Middle frontal gyrus (tissue), 1 donor: Measurements from ENCODE around the gene MCM9.
A peak's percentile ranks its signal among the peaks of the same experiment; 100 is the strongest.

Source experiments
- DNase-seq: peaks from one replicate; pipeline ENCODE4 v3.0.0-alpha.2; 2015; ENCODE audit warnings: low spot score; ENCODE audit errors: extremely low spot score

The MCM9 gene

GRCh38 chr6:118934461-118935330 is at the start of gene MCM9:
MCM9 (minus strand) TSS chr6:118935159; CDS start chr6:118931723, 3,436 bp downstream.
- DNase-seq, result peak; percentile 72

- DNase-seq, result no peak
Observed at GRCh38 chr6:118984342-118984741, 49.4 kb upstream of the MCM9 start.

GRCh38 chr6:118982575-118982911 is 47.6 kb upstream of the MCM9 start:
- no peak for DNase-seq

GRCh38 chr6:118981884-118982574 is 47.1 kb upstream of the MCM9 start:
- DNase-seq, result no peak

GRCh38 chr6:118980063-118980462 is 45.1 kb upstream of the MCM9 start:
- DNase-seq, result no peak

GRCh38 chr6:118974790-118975189 is 39.8 kb upstream of the MCM9 start:
- DNase-seq, result no peak

- no peak for DNase-seq
Observed at GRCh38 chr6:118971682-118972081, 36.7 kb upstream of the MCM9 start.

- no peak for DNase-seq
Observed at GRCh38 chr6:118970866-118971265, 35.9 kb upstream of the MCM9 start.

GRCh38 chr6:118968416-118968815 is 33.5 kb upstream of the MCM9 start:
- DNase-seq, result no peak

- DNase-seq, result no peak
Observed at GRCh38 chr6:118967239-118967638, 32.3 kb upstream of the MCM9 start.

GRCh38 chr6:118965843-118966370 is 30.9 kb upstream of the MCM9 start:
- DNase-seq, result no peak

- DNase-seq, result no peak
Observed at GRCh38 chr6:118965371-118965770, 30.4 kb upstream of the MCM9 start.

- no peak for DNase-seq
Observed at GRCh38 chr6:118963003-118963402, 28.0 kb upstream of the MCM9 start.

GRCh38 chr6:118959903-118960302 is 24.9 kb upstream of the MCM9 start:
- DNase-seq, result no peak

GRCh38 chr6:118953391-118953790 is 18.4 kb upstream of the MCM9 start:
- no peak for DNase-seq

- DNase-seq, result no peak
Observed at GRCh38 chr6:118952683-118953082, 17.7 kb upstream of the MCM9 start.

- DNase-seq, result no peak
Observed at GRCh38 chr6:118945217-118945616, 10.3 kb upstream of the MCM9 start.

- DNase-seq, result no peak
Observed at GRCh38 chr6:118940770-118941169, 5.8 kb upstream of the MCM9 start.

- no peak for DNase-seq
Observed at GRCh38 chr6:118939683-118940082, 4.7 kb upstream of the MCM9 start.

GRCh38 chr6:118935978-118936703 is 1.2 kb upstream of the MCM9 start:
- DNase-seq, result no peak

GRCh38 chr6:118935331-118935668 is 341 bp upstream of the MCM9 start:
- no peak for DNase-seq

GRCh38 chr6:118933855-118934460 is 1.0 kb downstream of the MCM9 start:
- no peak for DNase-seq
